Stimulated activated naive B cell treated with anti-CD40 and anti-IgM and Interleukin-4, amounts not matched to agents 10 μg/mL and 1 μg/mL and 100 μg/mL, for 72 hours (primary cell): ENCODE data around the gene TBC1D9B.
A peak's percentile ranks its signal among the peaks of the same experiment; 100 is the strongest.

Experiments used
- ATAC-seq, 2 donors: fragments of 150-1000 bp; cut with Tn5 transposase; replicated peaks; 2 replicates each; pipeline ENCODE4 v1.10.0; 2021; ENCODE audit warnings: moderate library complexity in 1 of 2
- DNase-seq: peaks from one replicate; pipeline ENCODE4 v3.0.0; 2021
- H3K27ac Mint-ChIP-seq: one replicate; pipeline ENCODE4 v1.8.0; 2022; ENCODE audit warnings: mild to moderate bottlenecking, mixed read lengths
- H3K27me3 Mint-ChIP-seq, 2 donors: one replicate each; pipeline ENCODE4 v1.8.0; 2022; ENCODE audit warnings: mixed read lengths in 2 of 2
- H3K36me3 Mint-ChIP-seq, 2 donors: one replicate each; pipeline ENCODE4 v1.8.0; 2022; ENCODE audit warnings: mixed read lengths in 2 of 2, mild to moderate bottlenecking in 1 of 2
- H3K4me1 Mint-ChIP-seq, 2 donors: one replicate each; pipeline ENCODE4 v1.8.0; 2022; ENCODE audit warnings: mixed read lengths in 2 of 2, mild to moderate bottlenecking in 1 of 2
- H3K4me3 Mint-ChIP-seq, 2 donors: one replicate each; pipeline ENCODE4 v1.8.0; 2022; ENCODE audit warnings: mild to moderate bottlenecking in 2 of 2, mixed read lengths in 2 of 2, moderate library complexity in 1 of 2
- H3K9me3 Mint-ChIP-seq, 2 donors: one replicate each; pipeline ENCODE4 v1.8.0; 2022; ENCODE audit warnings: mixed read lengths in 2 of 2, mild to moderate bottlenecking in 1 of 2

TBC1D9B gene

DNA sequence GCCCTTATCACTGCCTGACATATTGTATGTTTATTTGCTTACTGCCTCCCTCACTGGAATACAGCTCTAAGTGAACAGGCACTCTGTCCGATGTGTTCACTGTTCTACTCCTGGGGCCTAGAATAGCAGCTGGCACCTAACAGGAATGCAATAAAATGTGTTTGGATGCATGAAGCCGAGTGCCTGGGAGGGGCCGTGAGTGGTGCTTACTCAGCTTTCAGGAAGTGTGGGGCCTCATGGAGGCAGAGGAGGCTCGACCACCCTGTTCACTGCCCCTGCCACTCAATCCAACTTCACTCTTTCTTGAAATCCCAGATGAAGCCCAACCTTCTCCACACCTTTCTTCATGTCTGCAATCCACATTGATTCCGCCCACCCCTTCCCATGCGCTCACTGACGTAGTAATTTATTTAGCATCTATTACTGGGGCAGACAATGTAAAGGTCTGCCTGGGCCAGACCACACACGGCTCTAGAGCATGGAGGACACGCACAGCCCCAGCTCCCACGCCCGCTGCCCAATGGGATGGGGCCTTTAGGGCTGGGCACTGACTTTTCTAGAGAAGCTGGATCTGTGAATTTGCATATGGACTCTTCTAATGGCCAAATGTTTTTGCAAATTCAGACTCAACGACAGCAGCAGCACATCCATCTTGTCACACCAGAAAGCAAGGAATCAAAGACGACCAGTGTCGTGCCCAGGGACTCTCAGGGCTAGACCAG is 21.3 kb downstream of the TBC1D9B start:
- H3K27ac Mint-ChIP-seq, result no peak overlapping the region

DNA sequence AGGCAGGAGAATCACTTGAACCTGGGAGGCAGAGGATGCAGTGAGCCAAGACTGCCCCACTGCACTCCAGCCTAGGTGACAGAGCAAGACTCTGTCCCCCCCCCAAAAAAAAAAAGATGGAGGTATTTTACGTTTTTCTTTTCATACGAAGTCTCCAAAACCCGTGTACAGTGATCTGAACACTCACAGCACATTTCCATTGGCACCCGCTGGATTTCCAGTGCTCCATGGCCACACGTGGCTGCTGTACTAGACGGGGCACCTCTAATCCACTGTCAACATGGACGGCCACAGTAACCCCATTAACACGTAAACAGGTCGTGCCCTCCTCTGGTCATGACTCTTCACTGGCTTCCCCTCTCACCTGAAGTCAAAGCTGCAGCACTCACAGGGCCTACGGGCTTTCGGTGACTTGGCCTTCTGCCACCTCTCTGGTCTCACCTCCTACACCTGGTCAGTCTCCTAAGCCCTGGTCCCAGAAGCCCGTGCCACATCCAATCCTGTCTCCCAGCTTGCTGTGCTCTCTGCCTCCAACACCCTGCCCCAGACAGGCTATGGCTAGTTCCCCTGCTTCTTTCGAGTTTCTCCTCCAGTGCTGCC is 22.1 kb downstream of the TBC1D9B start:
- Mint-ChIP-seq H3K27ac (no peak overlapping the region), H3K4me3 (no peak overlapping the region), H3K4me1 (peaks cover 0 to 5% of the 10 kb centered on the region in 2 donors), H3K9me3 (peaks cover 12 to 16% of the 10 kb centered on the region in 2 donors), H3K36me3 (peaks cover 81 to 89% of the 10 kb centered on the region in 2 donors), H3K27me3 (no peaks in the 10 kb centered on the region)
- no peak for ATAC-seq
- DNase-seq, result no peak

More for the DNA sequence above, 21.3 kb downstream of the TBC1D9B start:
- DNase-seq (no peak), ATAC-seq (no peak)
- no peak overlapping the region for H3K4me3 Mint-ChIP-seq
- H3K9me3 Mint-ChIP-seq, result peaks cover 12 to 16% of the 10 kb centered on the region in 2 donors
- H3K4me1 Mint-ChIP-seq, result peaks cover 0 to 5% of the 10 kb centered on the region in 2 donors
- H3K27me3 Mint-ChIP-seq, result no peaks in the 10 kb centered on the region
- H3K36me3 Mint-ChIP-seq, result peaks cover 80 to 87% of the 10 kb centered on the region in 2 donors

DNA sequence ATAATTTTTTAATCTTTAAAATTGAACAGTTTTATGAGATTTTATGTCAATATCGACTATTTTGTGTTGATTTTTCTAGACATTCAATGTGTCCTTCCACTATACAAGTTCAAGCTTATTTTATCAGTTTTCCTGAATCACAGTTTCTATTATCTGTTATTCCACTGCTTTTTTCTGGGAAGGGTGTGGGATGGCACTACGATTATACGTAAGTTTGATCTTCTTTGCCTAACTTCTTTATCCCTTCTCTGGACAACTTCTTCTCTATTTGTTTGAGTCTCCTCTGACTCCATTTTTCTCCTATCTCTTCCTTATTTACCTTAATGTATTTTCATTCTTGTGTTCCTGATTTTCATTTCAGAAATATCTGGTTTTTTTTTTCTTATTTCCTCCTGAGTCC is 24.5 kb downstream of the TBC1D9B start:
- DNase-seq (no peak), ATAC-seq (no peak)
- Mint-ChIP-seq H3K27ac (no peak overlapping the region), H3K9me3 (peaks cover 12 to 16% of the 10 kb centered on the region in 2 donors), H3K4me3 (no peak overlapping the region), H3K27me3 (no peaks in the 10 kb centered on the region), H3K4me1 (no peaks in the 10 kb centered on the region), H3K36me3 (peaks cover 72 to 79% of the 10 kb centered on the region in 2 donors)

DNA sequence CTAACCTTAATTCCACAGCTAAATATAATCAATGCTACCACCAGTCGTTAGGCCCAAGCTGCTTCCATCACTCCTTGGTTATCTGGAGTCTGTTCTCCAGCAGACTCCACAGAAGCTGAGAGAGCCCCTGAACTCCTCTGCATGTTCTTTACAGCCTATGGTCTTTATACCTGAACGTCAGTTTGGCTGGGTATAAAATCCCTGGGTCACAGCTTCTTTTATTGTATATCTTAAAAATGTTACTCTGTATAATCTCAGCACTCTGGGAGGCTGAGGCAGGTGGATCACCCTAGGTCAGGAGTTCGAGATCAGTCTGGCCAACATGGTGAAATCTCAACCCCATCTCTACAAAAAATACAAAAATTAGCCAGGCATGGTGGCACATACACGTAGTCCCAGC is 25.4 kb downstream of the TBC1D9B start:
- ATAC-seq, result no peak
- H3K4me3 Mint-ChIP-seq, result no peak overlapping the region

DNA sequence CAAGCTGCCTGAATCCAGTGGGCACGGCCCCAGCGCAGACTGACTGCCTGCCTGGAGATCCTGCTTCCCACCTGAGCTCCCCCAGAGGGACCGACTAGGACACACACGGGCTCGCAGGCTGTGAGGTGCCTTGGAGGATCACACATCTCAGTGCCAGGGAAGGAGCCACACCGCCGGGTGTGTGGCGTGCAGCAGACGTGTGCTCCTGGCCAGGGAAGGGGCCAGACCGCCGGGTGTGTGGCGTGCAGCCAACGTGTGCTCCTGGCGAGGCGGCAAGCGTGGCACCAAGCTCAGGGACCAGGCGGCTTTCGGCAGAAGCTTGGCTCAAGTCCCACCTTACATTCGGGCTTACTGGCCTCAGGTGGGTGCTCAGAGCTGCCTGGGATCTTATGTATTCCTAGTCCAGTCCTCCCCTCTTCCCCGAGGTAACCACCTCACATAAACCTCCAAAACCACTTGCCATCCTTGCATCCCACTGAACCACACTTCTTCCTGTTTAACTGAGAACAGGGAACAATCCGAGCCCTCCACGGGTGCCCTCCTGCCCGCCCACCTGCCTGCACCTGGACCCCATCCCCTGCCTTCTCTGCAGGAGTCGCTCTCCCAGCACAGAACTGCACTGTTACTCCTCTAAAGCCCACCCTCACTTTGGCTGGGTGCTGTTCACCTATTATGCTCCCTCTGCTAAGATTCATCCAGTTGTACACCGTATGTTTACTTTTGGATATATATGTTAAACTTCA is 26.7 kb downstream of the TBC1D9B start:
- ATAC-seq, result no peak

More for the DNA sequence above, 25.4 kb downstream of the TBC1D9B start:
- H3K4me1 Mint-ChIP-seq, result no peaks in the 10 kb centered on the region
- no peak overlapping the region for H3K27ac Mint-ChIP-seq
- no peaks in the 10 kb centered on the region for H3K27me3 Mint-ChIP-seq
- peaks cover 12 to 16% of the 10 kb centered on the region in 2 donors for H3K9me3 Mint-ChIP-seq
- H3K36me3 Mint-ChIP-seq, result peaks cover 70 to 77% of the 10 kb centered on the region in 2 donors
- no peak for DNase-seq

DNA sequence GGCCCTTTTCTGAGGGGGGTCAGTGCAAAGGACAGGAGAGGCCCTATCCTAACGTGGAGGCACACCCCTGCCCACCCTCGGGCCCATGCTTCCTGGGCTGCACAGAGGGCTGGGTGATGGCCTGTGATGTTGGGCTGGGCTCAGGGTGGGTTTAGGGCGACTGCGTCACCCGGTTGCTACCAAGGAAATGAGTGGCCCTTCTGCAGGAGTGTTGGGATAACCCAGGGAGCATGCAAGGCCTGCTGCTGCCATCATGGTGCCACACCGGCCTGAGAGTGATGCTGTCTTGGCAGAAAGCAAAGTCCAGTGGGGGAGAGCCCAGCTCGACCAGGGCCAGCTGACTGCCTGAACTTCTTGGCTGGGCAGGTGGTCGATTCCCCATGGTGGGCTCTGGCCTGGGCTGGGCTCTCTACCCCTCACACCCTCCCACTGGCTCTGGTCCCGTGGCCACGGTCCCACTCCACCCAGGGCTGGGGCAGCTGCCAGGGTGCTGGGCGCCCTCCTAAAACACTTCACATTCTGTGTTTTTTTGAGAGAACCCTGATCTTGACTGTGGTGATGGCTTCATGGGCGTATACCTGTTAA is 27.5 kb downstream of the TBC1D9B start:
- peaks cover 55 to 70% of the 10 kb centered on the region in 2 donors for H3K36me3 Mint-ChIP-seq
- H3K27me3 Mint-ChIP-seq, result no peaks in the 10 kb centered on the region
- peaks cover 10 to 16% of the 10 kb centered on the region in 2 donors for H3K9me3 Mint-ChIP-seq
- no peak for ATAC-seq
- H3K27ac Mint-ChIP-seq, result no peak overlapping the region
- H3K4me3 Mint-ChIP-seq, result no peak overlapping the region
- no peak for DNase-seq
- H3K4me1 Mint-ChIP-seq, result no peaks in the 10 kb centered on the region

More for the DNA sequence above, 26.7 kb downstream of the TBC1D9B start:
- Mint-ChIP-seq H3K4me1 (no peaks in the 10 kb centered on the region), H3K9me3 (peaks cover 12 to 16% of the 10 kb centered on the region in 2 donors), H3K27ac (peak overlapping the region; percentile 43), H3K36me3 (peaks cover 61 to 75% of the 10 kb centered on the region in 2 donors), H3K4me3 (no peak overlapping the region), H3K27me3 (no peaks in the 10 kb centered on the region)
- no peak for DNase-seq

GRCh38 chr5:179879690-179880010 is 28.0 kb downstream of the TBC1D9B start:
- ATAC-seq, result no peak
- Mint-ChIP-seq H3K4me3 (no peak overlapping the region), H3K27ac (no peak overlapping the region), H3K27me3 (no peaks in the 10 kb centered on the region), H3K9me3 (peaks cover 10 to 16% of the 10 kb centered on the region in 2 donors), H3K4me1 (no peaks in the 10 kb centered on the region), H3K36me3 (peaks cover 55 to 70% of the 10 kb centered on the region in 2 donors)
- no peak for DNase-seq

GRCh38 chr5:179879003-179879689 is 28.6 kb downstream of the TBC1D9B start:
- H3K4me3 Mint-ChIP-seq, result no peak overlapping the region
- peaks cover 53 to 67% of the 10 kb centered on the region in 2 donors for H3K36me3 Mint-ChIP-seq
- peaks cover 9 to 14% of the 10 kb centered on the region in 2 donors for H3K9me3 Mint-ChIP-seq
- H3K4me1 Mint-ChIP-seq, result no peaks in the 10 kb centered on the region
- no peaks in the 10 kb centered on the region for H3K27me3 Mint-ChIP-seq
- DNase-seq, result no peak
- ATAC-seq, result no peak
- H3K27ac Mint-ChIP-seq, result no peak overlapping the region

GRCh38 chr5:179878222-179879002 is 29.3 kb downstream of the TBC1D9B start:
- DNase-seq (no peak), ATAC-seq (no peak)
- Mint-ChIP-seq H3K4me3 (no peak overlapping the region), H3K27ac (no peak overlapping the region), H3K27me3 (no peaks in the 10 kb centered on the region), H3K9me3 (peaks cover 4 to 6% of the 10 kb centered on the region in 2 donors), H3K36me3 (peaks cover 49 to 63% of the 10 kb centered on the region in 2 donors), H3K4me1 (no peaks in the 10 kb centered on the region)

DNA sequence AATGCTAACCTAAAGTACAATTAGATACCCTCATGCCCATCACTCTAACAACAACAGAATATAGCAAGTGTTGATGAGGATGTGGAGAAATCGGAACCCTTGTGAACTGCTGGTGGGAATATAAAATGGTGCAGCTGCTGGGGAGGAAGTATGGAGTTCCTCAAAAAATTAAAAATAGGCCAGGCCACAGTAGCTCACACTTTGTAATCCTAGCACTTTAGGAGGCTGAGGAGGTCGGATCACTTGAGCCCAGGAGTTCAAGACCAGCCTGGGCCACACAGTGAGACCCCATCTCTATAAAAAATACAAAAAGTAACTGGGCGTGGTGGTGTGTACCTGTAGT is 31.1 kb downstream of the TBC1D9B start:
- no peak for DNase-seq
- Mint-ChIP-seq H3K27me3 (no peaks in the 10 kb centered on the region), H3K27ac (no peak overlapping the region), H3K4me3 (no peak overlapping the region), H3K4me1 (no peaks in the 10 kb centered on the region), H3K36me3 (peaks cover 48 to 54% of the 10 kb centered on the region in 2 donors), H3K9me3 (no peaks in the 10 kb centered on the region)
- ATAC-seq, result no peak

GRCh38 chr5:179875741-179876609 is 31.7 kb downstream of the TBC1D9B start:
- H3K4me3 Mint-ChIP-seq, result no peak overlapping the region
- H3K36me3 Mint-ChIP-seq, result peaks cover 49 to 54% of the 10 kb centered on the region in 2 donors
- H3K27ac Mint-ChIP-seq, result no peak overlapping the region
- no peaks in the 10 kb centered on the region for H3K9me3 Mint-ChIP-seq
- DNase-seq (no peak), ATAC-seq (no peak)
- H3K4me1 Mint-ChIP-seq, result no peaks in the 10 kb centered on the region
- H3K27me3 Mint-ChIP-seq, result no peaks in the 10 kb centered on the region

DNA sequence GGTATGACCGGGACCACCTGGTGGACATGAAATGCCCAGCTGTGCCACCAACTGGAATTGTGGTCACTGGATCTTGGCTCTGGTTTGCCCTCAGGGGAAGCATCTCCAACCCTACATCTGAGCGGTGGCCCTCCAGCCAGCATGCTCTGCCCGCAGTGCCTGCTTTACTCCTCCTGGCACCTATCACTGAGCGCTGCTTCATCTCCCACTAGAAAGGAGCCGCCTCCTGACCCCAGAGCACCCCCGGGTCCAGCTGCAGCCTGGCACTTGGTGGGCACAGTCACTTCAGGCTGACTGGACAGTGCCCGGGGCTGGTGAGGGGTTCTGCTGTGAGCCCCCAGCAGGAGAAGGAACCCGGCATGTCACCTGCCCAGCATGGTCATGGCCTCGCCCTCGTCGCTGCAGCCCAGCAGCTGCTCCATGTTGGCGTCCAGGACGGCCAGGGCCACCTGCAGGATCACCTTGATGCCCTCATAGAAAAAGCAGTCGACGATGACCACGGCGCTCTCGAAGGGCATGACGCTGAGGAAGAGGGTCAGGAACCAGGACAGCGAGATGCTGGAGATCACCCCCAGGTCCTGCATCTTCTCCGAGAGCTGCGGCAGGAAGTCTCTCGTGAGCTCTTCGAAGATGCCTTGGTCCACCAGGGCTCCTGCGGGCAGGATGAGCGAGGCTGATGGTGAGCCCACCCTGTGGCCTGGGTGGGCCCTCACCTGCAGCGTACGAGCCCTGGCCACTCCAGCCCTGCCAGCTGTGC is 33.0 kb downstream of the TBC1D9B start:
- DNase-seq (no peak), ATAC-seq (no peak)
- Mint-ChIP-seq H3K4me1 (no peaks in the 10 kb centered on the region), H3K4me3 (no peak overlapping the region), H3K9me3 (no peaks in the 10 kb centered on the region), H3K27me3 (no peaks in the 10 kb centered on the region), H3K27ac (no peak overlapping the region), H3K36me3 (peaks cover 54 to 57% of the 10 kb centered on the region in 2 donors)
